ENCODE data around the gene CFAP119.

GRCh38 chr16:30723725-30724355 lies 38.0 kb downstream of the CFAP119 start:
- TF ChIP-seq CTCF (IDR thresholded peaks at IDR 0.05 in 2 of 3, conservative IDR thresholded peaks at IDR 0.05 in 1 of 3; ENCODE audit: control insufficient read depth in 2 of 3, extremely low read depth in 1 of 3, insufficient read depth in 1 of 3, low read depth in 3 of 3, low read length in 3 of 3) (no peak), POLR2A (IDR thresholded peaks at IDR 0.05; ENCODE audit: low read depth, low read length) (no peak), HDAC6 (IDR thresholded peaks at IDR 0.05; ENCODE audit: unreplicated experiment) (no peak), KAT2A (conservative IDR thresholded peaks at IDR 0.05; ENCODE audit: control insufficient read depth, low read depth, low read length) (no peak), CREB1 (IDR thresholded peaks at IDR 0.05; ENCODE audit: low read depth) (no peak), ZBTB11 (CRISPR knock-in tag; IDR thresholded peaks at IDR 0.05) (no peak), E2F4 (IDR thresholded peaks at IDR 0.05; ENCODE audit: low read depth, low read length) (no peak), ELK1 (IDR thresholded peaks at IDR 0.05; ENCODE audit: low read depth, low read length) (no peak), POLR2AphosphoS5 (IDR thresholded peaks at IDR 0.05; ENCODE audit: low read length) (peak; percentile 39; the same call in 1 of the 2 replicates), ETV6 (conservative IDR thresholded peaks at IDR 0.05 in 1 of 2, IDR thresholded peaks at IDR 0.05 in 1 of 2; ENCODE audit: borderline replicate concordance in 1 of 2, low read depth in 1 of 2) (no peak)

Measured in GM12878 (cell line).